ENCODE results near the gene GGCX. TPM values are rescaled to one million over a fixed set of nuclear protein-coding genes. Genes with fewer than 3 reads are reported as not detected.

The GGCX gene
- 48.6 TPM for total RNA-seq

GRCh38 chr2:85561280-85562212, at the start of gene GGCX:
GGCX (minus strand) TSS chr2:85561493; CDS start chr2:85561428, 65 bp downstream.

GRCh38 chr2:85602476-85603234, 41.4 kb upstream of the GGCX start, which contains the start of gene TMEM150A:
TMEM150A (minus strand) TSS chr2:85602698; CDS start chr2:85601948, 750 bp downstream.

GRCh38 chr2:85595301-85596025, 34.2 kb upstream of the GGCX start, which contains the start of gene RNF181:
RNF181 (plus strand) TSS chr2:85595745; CDS start chr2:85595764, 19 bp downstream.

GRCh38 chr2:85584354-85584856, 23.1 kb upstream of the GGCX start, which contains the start of gene VAMP5:
VAMP5 (plus strand) TSS chr2:85584431; CDS start chr2:85584491, 60 bp downstream.

DNA sequence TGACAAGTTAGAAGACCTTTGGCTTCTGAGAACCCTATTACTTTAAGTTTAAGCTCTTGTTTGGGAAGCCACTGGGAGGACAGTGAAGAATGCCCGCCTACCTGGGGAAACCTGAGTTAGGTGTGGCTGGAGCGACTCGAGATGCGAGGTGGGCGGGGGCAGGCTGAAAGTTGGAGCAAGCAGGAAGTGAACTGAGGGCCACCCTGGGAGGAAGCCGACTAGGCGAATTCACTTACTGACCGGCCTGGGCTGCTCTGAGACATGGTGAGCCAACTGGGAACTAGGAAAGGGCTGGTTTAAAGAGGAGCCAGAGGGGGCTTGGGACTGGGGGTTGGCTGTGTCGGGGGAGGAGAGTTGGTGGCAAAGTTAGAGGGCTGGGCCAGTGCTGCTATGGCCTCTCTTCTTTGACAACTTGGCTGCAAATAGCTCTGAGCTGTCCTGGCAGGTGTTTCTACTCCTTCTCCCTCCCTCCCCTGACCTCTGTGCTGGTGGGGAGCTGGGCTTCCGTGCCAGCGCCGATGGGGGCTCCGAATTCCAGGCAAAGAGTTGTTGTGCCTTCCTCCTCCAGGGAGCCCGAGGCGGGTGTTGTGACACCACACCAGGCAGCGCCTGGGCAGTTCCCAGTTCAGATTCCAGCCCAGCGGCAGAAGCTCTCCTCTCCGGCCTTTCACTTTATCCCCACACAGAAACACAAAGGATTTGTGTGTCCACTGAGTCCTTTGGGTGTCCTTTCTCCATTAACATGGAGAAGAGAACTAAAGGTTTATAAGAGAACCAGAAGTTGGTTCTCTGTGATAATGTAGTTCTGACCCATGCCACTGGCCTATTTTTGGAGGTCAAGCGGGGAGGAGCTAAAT, 16.3 kb upstream of the GGCX start, which contains the start of gene VAMP8:
Gene VAMP8 (plus strand): TSS at position 201 of the 857 bp plus-strand sequence. CDS start 61 bp downstream, at position 262.

GRCh38 chr2:85538507-85539360, 22.6 kb downstream of the GGCX start, which contains the start of gene MAT2A:
MAT2A (plus strand) TSS chr2:85539168; CDS start chr2:85539288, 120 bp downstream.

Other genes with a start within 250 kb of the GGCX start
- 86.6 TPM for gene TGOLN2, start 233.5 kb downstream of the GGCX start, total RNA-seq
- gene RETSAT, start 207.0 kb downstream of the GGCX start, total RNA-seq, result 23.0 TPM
- 28.5 TPM for gene ELMOD3, start 206.7 kb downstream of the GGCX start, total RNA-seq
- 27.8 TPM for gene CAPG, start 151.1 kb downstream of the GGCX start, total RNA-seq
- gene SH2D6, start 142.8 kb downstream of the GGCX start, total RNA-seq, result not detected
- gene MAT2A, start 22.3 kb downstream of the GGCX start, total RNA-seq, result 165 TPM
- gene VAMP8, start 16.1 kb upstream of the GGCX start, total RNA-seq, result 8.5 TPM
- 10.7 TPM for gene VAMP5, start 22.9 kb upstream of the GGCX start, total RNA-seq
- gene RNF181, start 34.3 kb upstream of the GGCX start, total RNA-seq, result 67.1 TPM
- gene TMEM150A, start 41.2 kb upstream of the GGCX start, total RNA-seq, result 4.0 TPM
- 27.0 TPM for gene C2orf68, start 50.6 kb upstream of the GGCX start, total RNA-seq
- 55.5 TPM for gene USP39, start 54.7 kb upstream of the GGCX start, total RNA-seq
- not detected for gene SFTPB, start 106.7 kb upstream of the GGCX start, total RNA-seq
- gene GNLY, start 132.9 kb upstream of the GGCX start, total RNA-seq, result 0.27 TPM
- gene ATOH8, start 192.5 kb upstream of the GGCX start, total RNA-seq, result 17.6 TPM

Data from camera-type eye (tissue), 1 donor.